ENCODE data around the gene FSTL3. TPM values are rescaled to one million over a fixed set of nuclear protein-coding genes. Genes with fewer than 3 reads are reported as not detected.

Gene FSTL3
- total RNA-seq, 1 experiment from 2014 or later: 7.1 TPM

DNA sequence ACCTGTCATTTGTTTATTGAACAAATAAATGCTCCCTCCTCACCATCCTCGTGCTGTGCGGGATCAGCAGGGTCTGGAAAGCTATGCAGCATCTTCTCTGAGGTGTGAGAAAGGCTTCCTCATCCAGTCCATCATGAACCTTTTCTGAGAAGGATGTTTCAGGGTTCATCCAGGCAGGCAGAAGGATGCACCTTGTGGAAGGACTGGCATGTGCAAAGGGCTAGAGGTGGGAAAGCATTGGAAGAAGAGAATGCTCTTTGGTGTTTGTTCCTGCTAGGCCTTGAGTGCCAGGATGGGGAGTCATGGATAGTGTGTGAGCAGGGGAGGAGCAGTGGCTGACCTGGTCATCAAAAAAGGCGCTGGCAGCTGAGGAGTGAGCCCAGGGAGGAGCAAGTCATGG is 39.2 kb downstream of the FSTL3 start:
- H3K4me3 Mint-ChIP-seq (ENCODE audit: low read depth, unreplicated experiment): no peak overlapping the region
- CTCF ChIA-PET: no interaction called here
- peaks cover 64% of the 10 kb centered on the region for H3K27me3 Mint-ChIP-seq (ENCODE audit: unreplicated experiment)
- DNase-seq: no peak
- H3K4me1 Mint-ChIP-seq (ENCODE audit: low read depth, unreplicated experiment): no peaks in the 10 kb centered on the region
- TF ChIP-seq, protein P1, sequence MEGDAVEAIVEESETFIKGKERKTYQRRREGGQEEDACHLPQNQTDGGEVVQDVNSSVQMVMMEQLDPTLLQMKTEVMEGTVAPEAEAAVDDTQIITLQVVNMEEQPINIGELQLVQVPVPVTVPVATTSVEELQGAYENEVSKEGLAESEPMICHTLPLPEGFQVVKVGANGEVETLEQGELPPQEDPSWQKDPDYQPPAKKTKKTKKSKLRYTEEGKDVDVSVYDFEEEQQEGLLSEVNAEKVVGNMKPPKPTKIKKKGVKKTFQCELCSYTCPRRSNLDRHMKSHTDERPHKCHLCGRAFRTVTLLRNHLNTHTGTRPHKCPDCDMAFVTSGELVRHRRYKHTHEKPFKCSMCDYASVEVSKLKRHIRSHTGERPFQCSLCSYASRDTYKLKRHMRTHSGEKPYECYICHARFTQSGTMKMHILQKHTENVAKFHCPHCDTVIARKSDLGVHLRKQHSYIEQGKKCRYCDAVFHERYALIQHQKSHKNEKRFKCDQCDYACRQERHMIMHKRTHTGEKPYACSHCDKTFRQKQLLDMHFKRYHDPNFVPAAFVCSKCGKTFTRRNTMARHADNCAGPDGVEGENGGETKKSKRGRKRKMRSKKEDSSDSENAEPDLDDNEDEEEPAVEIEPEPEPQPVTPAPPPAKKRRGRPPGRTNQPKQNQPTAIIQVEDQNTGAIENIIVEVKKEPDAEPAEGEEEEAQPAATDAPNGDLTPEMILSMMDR (IDR thresholded peaks at IDR 0.05; ENCODE audit: unreplicated experiment): no peak
- H3K9me3 Mint-ChIP-seq (ENCODE audit: low read depth, unreplicated experiment): peaks cover 3% of the 10 kb centered on the region
- H3K27ac Mint-ChIP-seq (ENCODE audit: unreplicated experiment): no peak overlapping the region
- peaks cover 6% of the 10 kb centered on the region for H3K36me3 Mint-ChIP-seq (ENCODE audit: insufficient read depth, unreplicated experiment)
- no TSS peak for BruUV-seq (replicated peaks)
- intact Hi-C loops (cut with micrococcal nuclease; ENCODE audit: unreplicated experiment): no loop called here

DNA sequence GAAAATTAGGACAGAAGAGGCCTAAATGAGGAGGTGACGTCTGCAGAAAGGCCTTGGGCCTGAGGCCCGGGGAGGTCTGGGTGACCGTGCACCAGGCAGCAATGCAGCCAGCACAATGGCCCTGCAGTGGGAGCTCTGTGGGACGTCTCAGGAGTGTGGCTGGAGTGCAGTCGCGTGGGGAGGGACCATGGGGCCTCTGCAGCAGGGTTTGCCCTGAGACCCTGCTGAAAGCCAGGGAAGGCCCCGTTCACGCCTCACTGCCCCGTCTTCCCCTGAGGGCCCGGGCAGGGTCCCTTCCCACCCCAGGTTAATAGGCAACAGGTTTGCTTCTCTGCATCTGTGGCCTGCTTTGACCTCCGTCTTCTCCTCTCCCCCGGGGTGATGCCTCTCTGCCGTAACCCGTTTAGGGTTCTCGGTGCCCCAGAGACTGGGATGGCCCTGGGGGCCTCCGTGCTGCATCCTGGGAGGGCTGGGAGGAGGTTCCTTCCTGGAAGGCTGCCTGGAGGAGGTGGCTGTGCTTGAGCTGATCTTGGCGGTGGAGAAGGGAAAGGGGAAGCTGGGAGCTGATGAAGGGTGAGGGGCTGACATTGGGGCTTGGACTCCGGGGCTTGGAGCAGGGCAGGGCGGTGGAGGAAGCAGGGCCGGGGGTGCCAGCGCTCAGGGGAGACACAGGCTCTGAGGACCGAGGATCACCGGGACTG is 42.2 kb downstream of the FSTL3 start:
- Mint-ChIP-seq H3K4me3 (ENCODE audit: low read depth, unreplicated experiment) (no peak overlapping the region), H3K27me3 (ENCODE audit: unreplicated experiment) (peaks cover 40% of the 10 kb centered on the region), H3K9me3 (ENCODE audit: low read depth, unreplicated experiment) (peaks cover 3% of the 10 kb centered on the region), H3K27ac (ENCODE audit: unreplicated experiment) (no peak overlapping the region), H3K36me3 (ENCODE audit: insufficient read depth, unreplicated experiment) (peaks cover 6% of the 10 kb centered on the region), H3K4me1 (ENCODE audit: low read depth, unreplicated experiment) (no peaks in the 10 kb centered on the region)
- no peak for DNase-seq
- CTCF ChIA-PET: no interaction called here
- intact Hi-C loops (cut with micrococcal nuclease; ENCODE audit: unreplicated experiment): no loop called here
- TF ChIP-seq, protein P1 (IDR thresholded peaks at IDR 0.05; ENCODE audit: unreplicated experiment): no peak
- BruUV-seq (replicated peaks): no TSS peak

DNA sequence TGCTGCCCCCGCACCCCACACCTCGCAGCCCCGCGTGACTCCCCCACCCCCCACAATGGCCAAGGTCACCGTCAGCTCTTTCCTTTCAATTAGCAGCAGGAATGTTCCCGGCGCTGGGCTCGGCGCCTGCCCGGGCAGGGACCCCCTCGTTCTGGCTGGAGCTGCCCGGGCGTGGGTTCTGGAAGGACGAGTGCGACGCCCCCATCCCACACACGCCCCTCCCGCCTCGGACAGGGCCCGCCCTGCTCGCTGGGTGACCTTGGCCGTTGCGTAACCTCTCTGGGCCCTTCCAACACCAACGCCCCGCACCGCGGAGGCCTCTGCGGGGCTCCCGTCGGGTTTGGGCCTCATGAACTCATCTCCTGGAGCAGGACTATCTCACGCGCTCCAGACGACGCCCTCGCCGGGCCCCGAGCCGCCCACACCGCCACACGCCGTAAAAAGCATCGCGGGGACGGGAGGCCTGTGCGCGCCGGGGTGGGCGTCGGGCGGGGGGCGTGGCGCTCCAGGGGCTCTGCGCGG is 42.9 kb downstream of the FSTL3 start:
- Mint-ChIP-seq H3K27ac (ENCODE audit: unreplicated experiment) (no peak overlapping the region), H3K9me3 (ENCODE audit: low read depth, unreplicated experiment) (peaks cover 3% of the 10 kb centered on the region), H3K36me3 (ENCODE audit: insufficient read depth, unreplicated experiment) (peaks cover 6% of the 10 kb centered on the region), H3K4me1 (ENCODE audit: low read depth, unreplicated experiment) (no peaks in the 10 kb centered on the region), H3K27me3 (ENCODE audit: unreplicated experiment) (peaks cover 40% of the 10 kb centered on the region), H3K4me3 (ENCODE audit: low read depth, unreplicated experiment) (no peak overlapping the region)
- no peak for DNase-seq
- intact Hi-C loops (cut with micrococcal nuclease; ENCODE audit: unreplicated experiment): no loop called here
- TF ChIP-seq, protein P1 (IDR thresholded peaks at IDR 0.05; ENCODE audit: unreplicated experiment): no peak
- CTCF ChIA-PET: no interaction called here
- no TSS peak for BruUV-seq (replicated peaks)

DNA sequence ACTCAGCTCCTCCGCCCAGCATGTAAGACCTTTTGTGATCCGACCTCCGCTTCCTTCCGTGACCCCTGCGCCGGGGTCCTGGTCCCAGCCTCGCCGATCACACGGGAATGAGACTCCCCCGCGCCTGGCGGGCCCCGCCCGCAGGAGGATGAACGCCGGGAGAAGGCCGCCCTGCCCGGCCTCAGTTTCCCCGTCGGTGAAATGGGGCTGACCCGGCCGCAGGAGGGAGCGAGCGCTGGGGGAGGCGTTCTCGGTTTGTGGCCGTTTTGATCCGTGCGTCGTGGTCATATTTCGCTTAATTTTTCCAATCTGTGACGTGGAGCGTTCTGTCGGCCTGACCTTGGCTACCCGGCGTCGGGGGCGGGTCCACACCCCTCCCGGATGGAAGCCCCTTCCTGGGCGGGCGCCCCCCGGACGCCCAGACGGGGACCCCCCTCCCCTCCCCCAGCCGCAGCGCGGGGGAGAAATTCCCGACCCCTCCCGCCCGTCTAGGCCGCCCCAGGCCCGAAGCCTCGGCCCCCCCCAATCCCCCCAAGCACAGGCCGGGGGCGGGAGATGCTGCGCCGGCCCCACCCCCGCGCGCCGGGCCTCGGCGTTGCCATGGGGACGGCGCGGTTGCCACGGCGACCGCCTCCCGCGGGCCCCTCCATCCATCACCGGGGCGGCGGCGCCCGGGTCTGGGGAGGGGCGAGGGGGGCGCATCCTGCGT is 43.6 kb downstream of the FSTL3 start:
- intact Hi-C loops (cut with micrococcal nuclease; ENCODE audit: unreplicated experiment): no loop called here

More for the DNA sequence above, 43.6 kb downstream of the FSTL3 start:
- no peak for DNase-seq
- H3K4me3 Mint-ChIP-seq (ENCODE audit: low read depth, unreplicated experiment): no peak overlapping the region
- H3K9me3 Mint-ChIP-seq (ENCODE audit: low read depth, unreplicated experiment): peaks cover 3% of the 10 kb centered on the region
- peaks cover 6% of the 10 kb centered on the region for H3K36me3 Mint-ChIP-seq (ENCODE audit: insufficient read depth, unreplicated experiment)
- H3K27ac Mint-ChIP-seq (ENCODE audit: unreplicated experiment): no peak overlapping the region
- peaks cover 40% of the 10 kb centered on the region for H3K27me3 Mint-ChIP-seq (ENCODE audit: unreplicated experiment)
- BruUV-seq (replicated peaks): no TSS peak
- CTCF ChIA-PET: no interaction called here
- TF ChIP-seq, protein P1 (IDR thresholded peaks at IDR 0.05; ENCODE audit: unreplicated experiment): no peak
- no peaks in the 10 kb centered on the region for H3K4me1 Mint-ChIP-seq (ENCODE audit: low read depth, unreplicated experiment)

Measured in Calu3 (cell line).